ENCODE results near the gene CLN6. TPM values are rescaled to one million over a fixed set of nuclear protein-coding genes. Genes with fewer than 3 reads are reported as not detected.

The CLN6 gene
- total RNA-seq, 2 experiments from 2014 or later, result 8.0 to 8.1 TPM

DNA sequence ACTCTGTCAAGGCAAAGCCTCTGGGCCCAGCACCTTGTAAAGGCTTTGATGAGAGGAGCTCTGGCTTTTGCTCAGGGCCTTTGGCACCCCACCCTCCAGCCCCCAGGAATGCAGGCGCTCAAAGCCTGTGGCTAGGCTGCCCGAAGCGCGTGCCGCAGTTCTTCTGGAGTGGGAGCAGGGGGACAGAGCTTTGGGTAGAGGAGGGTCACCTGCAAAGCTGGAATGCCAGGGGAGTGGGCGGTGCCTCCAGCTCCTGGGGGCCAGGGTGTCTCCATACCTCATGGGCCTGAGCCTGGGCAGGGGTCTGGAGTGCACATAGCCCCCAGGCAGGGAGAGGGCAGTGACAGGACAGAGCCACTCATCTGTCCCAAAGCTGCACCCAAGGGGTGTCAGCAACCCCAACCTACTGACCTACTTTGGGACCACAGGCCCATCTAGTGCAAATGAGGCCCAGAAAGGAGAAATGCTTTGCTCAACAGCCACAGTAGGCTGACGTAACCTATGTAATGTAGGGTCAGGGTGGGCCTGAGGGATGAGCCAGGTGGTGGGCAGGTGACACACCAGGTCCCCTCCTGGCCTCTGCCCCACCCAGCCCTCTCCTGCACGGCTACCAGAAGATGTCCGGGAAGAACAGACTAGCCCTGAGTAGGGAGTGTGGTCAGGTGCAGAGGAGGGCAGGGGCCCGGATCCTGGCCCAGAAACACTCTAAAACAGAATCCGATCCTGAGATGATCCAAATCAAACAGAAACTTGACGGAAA, 22.2 kb downstream of the CLN6 start:
- Histone ChIP-seq H3K4me1 (ENCODE audit: insufficient read depth, low read length) (peaks cover 58% of the 10 kb centered on the region), H3K4me3 (ENCODE audit: low read length) (no peak overlapping the region), H3K9me3 (ENCODE audit: control insufficient read depth in 1 of 2, insufficient read depth in 1 of 2, low read length in 2 of 2) (no peaks in the 10 kb centered on the region), H3K36me3 (ENCODE audit: insufficient read depth, low read length) (peaks cover 4% of the 10 kb centered on the region), H3K27me3 (ENCODE audit: control insufficient read depth in 1 of 2, insufficient read depth in 2 of 2, low read length in 2 of 2) (no peaks in the 10 kb centered on the region), H3K27ac (ENCODE audit: low read depth in 1 of 2, low read length in 2 of 2) (no peak overlapping the region)
- no peaks in the 10 kb centered on the region for H3K36me3 Mint-ChIP-seq (ENCODE audit: low read depth)
- H3K27me3 Mint-ChIP-seq, result no peaks in the 10 kb centered on the region
- H3K4me1 Mint-ChIP-seq (ENCODE audit: low read depth), result peaks cover 22% of the 10 kb centered on the region
- CTCF ChIA-PET, result no interaction called here
- ATAC-seq (ENCODE audit: poor library complexity) (no peak), DNase-seq (no peak)
- TF ChIP-seq CTCF (IDR thresholded peaks at IDR 0.05), result no peak
- H3K27ac Mint-ChIP-seq, result no peak overlapping the region
- intact Hi-C loops (cut with DNase I, micrococcal nuclease), result no loop called here
- no peaks in the 10 kb centered on the region for H3K9me3 Mint-ChIP-seq
- H3K4me3 Mint-ChIP-seq, result no peak overlapping the region
- POLR2A ChIA-PET, result no interaction called here

- no peak overlapping the region for H3K4me3 ChIP-seq (ENCODE audit: low read length)
- POLR2A ChIA-PET, result no interaction called here
Measured at GRCh38 chr15:68206711-68207151, 22.8 kb downstream of the CLN6 start.

DNA sequence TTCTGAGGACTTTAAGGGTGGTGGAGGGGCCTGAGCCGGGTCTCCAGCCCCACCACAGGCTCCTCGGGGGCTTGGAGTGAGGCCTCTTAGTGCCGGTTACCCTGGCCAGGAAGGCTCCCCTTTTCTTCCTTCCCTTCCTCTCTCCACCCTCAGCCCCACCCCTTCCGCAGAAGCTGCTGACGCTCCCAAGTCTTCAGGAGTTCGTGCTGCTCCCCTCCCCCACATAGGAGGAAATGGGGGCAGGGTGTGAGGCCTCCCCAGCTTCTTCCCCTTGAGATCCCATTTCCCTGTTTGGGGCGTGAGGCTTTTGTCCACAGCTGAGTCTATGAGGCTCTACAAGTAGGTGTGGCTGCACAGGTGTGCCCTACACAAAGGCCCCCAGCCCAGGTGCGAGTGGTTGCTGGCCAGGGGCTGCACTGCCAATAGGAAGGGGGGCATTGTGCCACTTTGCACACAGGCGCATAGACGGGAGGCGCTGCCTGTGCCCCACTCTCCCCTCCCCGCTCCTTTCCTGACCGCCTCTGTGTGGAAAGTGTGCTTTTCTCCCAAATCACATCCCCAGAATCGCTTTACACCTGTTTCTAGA, 23.5 kb downstream of the CLN6 start:
- TF ChIP-seq CTCF (IDR thresholded peaks at IDR 0.05), result no peak
- peak overlapping the region; percentile 16 for H3K4me3 ChIP-seq (ENCODE audit: low read length)
- Mint-ChIP-seq H3K36me3 (ENCODE audit: low read depth) (no peaks in the 10 kb centered on the region), H3K9me3 (no peaks in the 10 kb centered on the region), H3K27ac (no peak overlapping the region), H3K27me3 (no peaks in the 10 kb centered on the region), H3K4me1 (ENCODE audit: low read depth) (peaks cover 22% of the 10 kb centered on the region), H3K4me3 (no peak overlapping the region)
- H3K36me3 ChIP-seq (ENCODE audit: insufficient read depth, low read length), result no peaks in the 10 kb centered on the region
- POLR2A ChIA-PET, result no interaction called here
- CTCF ChIA-PET, result no interaction called here
- peak in 3 of 14 experiments; percentile 28 to 36 (median 29) for DNase-seq
- H3K27ac ChIP-seq (ENCODE audit: low read depth in 1 of 2, low read length in 2 of 2), result no peak overlapping the region
- H3K4me1 ChIP-seq (ENCODE audit: insufficient read depth, low read length), result peaks cover 58% of the 10 kb centered on the region
- H3K9me3 ChIP-seq (ENCODE audit: control insufficient read depth in 1 of 2, insufficient read depth in 1 of 2, low read length in 2 of 2), result no peaks in the 10 kb centered on the region
- no peak for ATAC-seq (ENCODE audit: poor library complexity)
- H3K27me3 ChIP-seq (ENCODE audit: control insufficient read depth in 1 of 2, insufficient read depth in 2 of 2, low read length in 2 of 2), result no peaks in the 10 kb centered on the region
- intact Hi-C loops (cut with DNase I, micrococcal nuclease), result no loop called here

More at GRCh38 chr15:68206711-68207151, 22.8 kb downstream of the CLN6 start:
- no peak overlapping the region for H3K4me3 Mint-ChIP-seq
- Histone ChIP-seq H3K27ac (ENCODE audit: low read depth in 1 of 2, low read length in 2 of 2) (no peak overlapping the region), H3K9me3 (ENCODE audit: control insufficient read depth in 1 of 2, insufficient read depth in 1 of 2, low read length in 2 of 2) (no peaks in the 10 kb centered on the region), H3K27me3 (ENCODE audit: control insufficient read depth in 1 of 2, insufficient read depth in 2 of 2, low read length in 2 of 2) (no peaks in the 10 kb centered on the region), H3K4me1 (ENCODE audit: insufficient read depth, low read length) (peaks cover 58% of the 10 kb centered on the region), H3K36me3 (ENCODE audit: insufficient read depth, low read length) (peaks cover 4% of the 10 kb centered on the region)
- ATAC-seq (ENCODE audit: poor library complexity) (no peak), DNase-seq (no peak)
- no peaks in the 10 kb centered on the region for H3K27me3 Mint-ChIP-seq
- no peaks in the 10 kb centered on the region for H3K9me3 Mint-ChIP-seq
- CTCF ChIA-PET, result no interaction called here
- no peak overlapping the region for H3K27ac Mint-ChIP-seq
- peaks cover 22% of the 10 kb centered on the region for H3K4me1 Mint-ChIP-seq (ENCODE audit: low read depth)
- no peak for TF ChIP-seq CTCF (IDR thresholded peaks at IDR 0.05)
- intact Hi-C loops (cut with DNase I, micrococcal nuclease), result no loop called here
- no peaks in the 10 kb centered on the region for H3K36me3 Mint-ChIP-seq (ENCODE audit: low read depth)
